K562 (cell line): ENCODE results near the gene CEMIP2. TPM values are rescaled to one million over a fixed set of nuclear protein-coding genes. Genes with fewer than 3 reads are reported as not detected.
A peak's percentile ranks its signal among the peaks of the same experiment; 100 is the strongest.

Source experiments
- CBFB ChIP-seq: sonication (generic); formaldehyde crosslinking; IDR thresholded peaks from 2 replicates; pipeline ENCODE4 v1.4.0; 2020; ENCODE audit warnings: mild to moderate bottlenecking, missing genetic modification reagents
- CHD4 ChIP-seq: fragments of 200-600 bp; sonication (generic); IDR thresholded peaks from 3 replicates; pipeline ENCODE4 v1.6.1; 2012; ENCODE audit warnings: low read depth, mild to moderate bottlenecking, mixed read lengths, low read length, inconsistent platforms; ENCODE audit not compliant: insufficient read depth, insufficient replicate concordance, poor library complexity, severe bottlenecking
- DPF2 ChIP-seq: fragments of 450-650 bp; IDR thresholded peaks from 2 replicates; pipeline ENCODE4 v1.6.1; 2016
- EGR1 ChIP-seq: fragments of 450-650 bp; conservative IDR thresholded peaks from 2 replicates; pipeline ENCODE4 v1.6.1; 2017; ENCODE audit warnings: mild to moderate bottlenecking
- ETV5 ChIP-seq: sonication (generic); formaldehyde crosslinking; IDR thresholded peaks from 2 replicates; pipeline ENCODE4 v1.4.0; 2020; ENCODE audit warnings: low read depth, mild to moderate bottlenecking, missing genetic modification reagents
- FOXJ2 ChIP-seq: fragments of 200-800 bp; sonication (Bioruptor generic); IDR thresholded peaks from 2 replicates; pipeline ENCODE4 v1.6.1; 2016; ENCODE audit warnings: missing genetic modification characterization, missing compliant biosample characterization
- FOXP1 ChIP-seq: sonication (generic); formaldehyde crosslinking; IDR thresholded peaks from 2 replicates; pipeline ENCODE4 v1.8.0; 2022; ENCODE audit warnings: mild to moderate bottlenecking, missing genetic modification reagents
- HBP1 ChIP-seq: fragments of 450-650 bp; formaldehyde crosslinking; IDR thresholded peaks from 2 replicates; pipeline ENCODE4 v1.4.0; 2022; ENCODE audit warnings: missing genetic modification characterization
- HIVEP1 ChIP-seq: fragments of 250-450 bp; sonication (Bioruptor Pico); IDR thresholded peaks from 2 replicates; pipeline ENCODE4 v1.4.0; 2020; ENCODE audit warnings: mild to moderate bottlenecking
- ILF3 ChIP-seq: fragments of 450-650 bp; IDR thresholded peaks from 2 replicates; pipeline ENCODE4 v1.6.1; 2018; ENCODE audit warnings: antibody characterized with exemption, mild to moderate bottlenecking, moderate library complexity, borderline replicate concordance
- OTX1 ChIP-seq: fragments of 450-650 bp; formaldehyde crosslinking; IDR thresholded peaks from 2 replicates; pipeline ENCODE4 v1.4.0; 2022; ENCODE audit warnings: mild to moderate bottlenecking
- PRDM10 ChIP-seq: fragments of 450-650 bp; IDR thresholded peaks from 2 replicates; pipeline ENCODE4 v1.6.1; 2018; ENCODE audit not compliant: partially characterized antibody
- SIRT6 ChIP-seq: IDR thresholded peaks from one replicate; pipeline ENCODE4 v1.6.1; 2012; ENCODE audit warnings: low read depth, mild to moderate bottlenecking, control low read depth, inconsistent platforms, low read length, moderate library complexity
- SMARCB1 ChIP-seq: IDR thresholded peaks from 2 replicates; pipeline ENCODE4 v1.6.1; 2011; ENCODE audit warnings: improper control_type of control experiment, low read depth; ENCODE audit not compliant: insufficient read length
- TCF7 ChIP-seq: sonication (generic); IDR thresholded peaks from 2 replicates; pipeline ENCODE4 v1.6.1; 2016; ENCODE audit warnings: antibody characterized with exemption, borderline replicate concordance
- TGIF2 ChIP-seq: sonication (generic); formaldehyde crosslinking; IDR thresholded peaks from 2 replicates; pipeline ENCODE4 v1.8.1; 2022; ENCODE audit warnings: mild to moderate bottlenecking, missing genetic modification reagents, moderate library complexity
- ZNF253 ChIP-seq: fragments of 250-450 bp; sonication (Bioruptor Pico); conservative IDR thresholded peaks from 2 replicates; pipeline ENCODE4 v1.6.1; 2021; ENCODE audit warnings: mild to moderate bottlenecking
- ZNF507 ChIP-seq: conservative IDR thresholded peaks from 2 replicates; pipeline ENCODE4 v1.6.1; 2017; ENCODE audit warnings: missing genetic modification characterization, missing compliant biosample characterization
- ZZZ3 ChIP-seq: fragments of 450-650 bp; IDR thresholded peaks from 2 replicates; pipeline ENCODE4 v1.6.1; 2016; ENCODE audit warnings: antibody characterized with exemption, mild to moderate bottlenecking, moderate library complexity
- polyA plus RNA-seq, 8 experiments: library from polyadenylated mRNA; depleted of rRNA in 4 of 8; stranded (reverse) in 5 of 8; unstranded in 3 of 8; fragments of >200 nt; fragmentation: Nextera tagmentation in 2 of 8; fragmentation: Illumina TruSeq in 1 of 8; extraction: Ambion mirVana in 2 of 8; extraction: Trizol in 1 of 8; gene quantifications; 2 replicates each; pipeline versions ENCODE4 v1.2.1 to v1.2.3, GENCODE V29; 2011 to 2014; ENCODE audit warnings: inconsistent platforms in 1 of 8, missing spikeins in 1 of 8
- total RNA-seq, 7 experiments: library from RNA; depleted of rRNA in 6 of 7; stranded (reverse); fragments of >200 nt in 6 of 7; fragmentation: Illumina TruSeq in 2 of 7; extraction: Trizol in 2 of 7; gene quantifications; 2 replicates each; pipeline versions ENCODE4 v1.2.1 to v1.2.3, GENCODE V29; 2011 to 2021; ENCODE audit warnings: low replicate concordance in 1 of 7
- TF ChIP-seq, protein P1 (sequence below): IDR thresholded peaks from 3 replicates; pipeline ENCODE4 v1.6.1; 2011; ENCODE audit warnings: borderline replicate concordance, mild to moderate bottlenecking, moderate library complexity; ENCODE audit not compliant: insufficient read length; ENCODE audit errors: extremely low read depth

The CEMIP2 gene
- total and polyA plus RNA-seq, 9 of the 15 experiments (the other 6 are each of a cell fraction or from before 2014, with no cell fraction given), result 5.4 to 29.9 (median 14.2) TPM

DNA sequence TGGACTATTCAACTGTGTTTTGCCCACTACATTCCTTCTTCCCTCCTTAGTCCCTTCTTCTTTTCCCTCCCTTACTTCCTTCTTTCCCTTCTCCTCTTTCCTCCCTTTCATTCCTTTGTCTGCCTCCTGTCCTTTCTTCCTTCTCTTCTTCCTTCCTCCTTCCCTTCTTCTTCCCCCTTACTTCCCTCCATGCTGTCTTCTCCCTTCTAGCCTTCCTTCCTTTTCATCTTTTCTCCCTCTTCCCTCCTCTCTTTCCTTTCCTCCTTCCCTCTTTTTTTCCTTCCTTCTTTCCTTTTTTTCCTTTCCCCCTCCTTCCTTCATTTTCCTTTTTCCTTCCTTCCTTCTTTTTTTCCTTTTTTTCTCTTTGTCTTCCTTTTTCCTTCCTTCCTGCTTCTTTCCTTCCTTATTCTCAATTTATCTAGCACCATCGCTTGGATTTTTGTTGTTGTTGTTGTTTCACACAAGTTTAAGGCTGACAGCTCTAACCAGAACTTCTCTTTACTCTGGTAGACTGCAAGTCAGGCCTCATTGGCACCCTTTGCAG, 123.4 kb downstream of the CEMIP2 start (continued):
- no peak for TF ChIP-seq PRDM10
- no peak for TF ChIP-seq DPF2
- TF ChIP-seq TGIF2 (CRISPR knock-in tag), result no peak
- TF ChIP-seq TCF7, result no peak
- no peak for TF ChIP-seq ZNF507
- TF ChIP-seq OTX1 (CRISPR knock-in tag), result 0 out of 2 replicates have a peak, but pooled peaks have one; percentile 54
- TF ChIP-seq EGR1, result no peak
- TF ChIP-seq ILF3, result no peak
- TF ChIP-seq CHD4, result no peak
- TF ChIP-seq HIVEP1 (CRISPR knock-in tag), result no peak
- no peak for TF ChIP-seq SMARCB1
- no peak for TF ChIP-seq ZZZ3
- peak; percentile 54; the same call in 1 of the 2 replicates for TF ChIP-seq HBP1 (CRISPR knock-in tag)
- TF ChIP-seq SIRT6, result no peak
- no peak for TF ChIP-seq ZNF253
- no peak for TF ChIP-seq FOXP1 (CRISPR knock-in tag)
- no peak for TF ChIP-seq CBFB (CRISPR knock-in tag)
- TF ChIP-seq, protein P1, sequence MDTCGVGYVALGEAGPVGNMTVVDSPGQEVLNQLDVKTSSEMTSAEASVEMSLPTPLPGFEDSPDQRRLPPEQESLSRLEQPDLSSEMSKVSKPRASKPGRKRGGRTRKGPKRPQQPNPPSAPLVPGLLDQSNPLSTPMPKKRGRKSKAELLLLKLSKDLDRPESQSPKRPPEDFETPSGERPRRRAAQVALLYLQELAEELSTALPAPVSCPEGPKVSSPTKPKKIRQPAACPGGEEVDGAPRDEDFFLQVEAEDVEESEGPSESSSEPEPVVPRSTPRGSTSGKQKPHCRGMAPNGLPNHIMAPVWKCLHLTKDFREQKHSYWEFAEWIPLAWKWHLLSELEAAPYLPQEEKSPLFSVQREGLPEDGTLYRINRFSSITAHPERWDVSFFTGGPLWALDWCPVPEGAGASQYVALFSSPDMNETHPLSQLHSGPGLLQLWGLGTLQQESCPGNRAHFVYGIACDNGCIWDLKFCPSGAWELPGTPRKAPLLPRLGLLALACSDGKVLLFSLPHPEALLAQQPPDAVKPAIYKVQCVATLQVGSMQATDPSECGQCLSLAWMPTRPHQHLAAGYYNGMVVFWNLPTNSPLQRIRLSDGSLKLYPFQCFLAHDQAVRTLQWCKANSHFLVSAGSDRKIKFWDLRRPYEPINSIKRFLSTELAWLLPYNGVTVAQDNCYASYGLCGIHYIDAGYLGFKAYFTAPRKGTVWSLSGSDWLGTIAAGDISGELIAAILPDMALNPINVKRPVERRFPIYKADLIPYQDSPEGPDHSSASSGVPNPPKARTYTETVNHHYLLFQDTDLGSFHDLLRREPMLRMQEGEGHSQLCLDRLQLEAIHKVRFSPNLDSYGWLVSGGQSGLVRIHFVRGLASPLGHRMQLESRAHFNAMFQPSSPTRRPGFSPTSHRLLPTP, result no peak
- TF ChIP-seq ETV5 (CRISPR knock-in tag), result no peak
- no peak for TF ChIP-seq FOXJ2
- TF ChIP-seq, all 486 proteins: peak for 7
